Measurements from ENCODE around the gene MYL11.

The MYL11 gene

GRCh38 chr16:30378236-30379157, 3.9 kb downstream of the MYL11 start:
- H3K9me3 ChIP-seq = no peaks in the 10 kb centered on the region
- H4K20me1 ChIP-seq = no peaks in the 10 kb centered on the region
- peak overlapping the region; percentile 100 for H3K4me2 ChIP-seq
- no peak for TF ChIP-seq Cebpa-rat (IDR thresholded peaks at IDR 0.05)
- no peaks in the 10 kb centered on the region for H3K27me3 ChIP-seq
- peak overlapping the region; percentile 98 for H3K27ac ChIP-seq
- peak overlapping the region; percentile 75 for H3K4me3 ChIP-seq
- H3K36me3 ChIP-seq = no peaks in the 10 kb centered on the region
- H3K9ac ChIP-seq = peak overlapping the region; percentile 90
- peaks cover 69% of the 10 kb centered on the region for H3K4me1 ChIP-seq

GRCh38 chr16:30379158-30379783, 4.7 kb downstream of the MYL11 start:
- Histone ChIP-seq H3K9ac (peak overlapping the region; percentile 84), H3K4me1 (peaks cover 71% of the 10 kb centered on the region), H3K4me2 (peak overlapping the region; percentile 100), H3K36me3 (no peaks in the 10 kb centered on the region), H3K27ac (peak overlapping the region; percentile 87), H4K20me1 (no peaks in the 10 kb centered on the region), H3K9me3 (no peaks in the 10 kb centered on the region), H3K4me3 (peak overlapping the region; percentile 75), H3K27me3 (no peaks in the 10 kb centered on the region)
- no peak for TF ChIP-seq Cebpa-rat (IDR thresholded peaks at IDR 0.05)

GRCh38 chr16:30380072-30380802, 5.6 kb downstream of the MYL11 start:
- Histone ChIP-seq H3K27ac (peak overlapping the region; percentile 95), H4K20me1 (no peaks in the 10 kb centered on the region), H3K9me3 (no peaks in the 10 kb centered on the region), H3K4me3 (0 out of 2 replicates have a peak overlapping the region, but pooled peaks have one; percentile 66), H3K27me3 (no peaks in the 10 kb centered on the region), H3K36me3 (no peaks in the 10 kb centered on the region), H3K4me2 (peak overlapping the region; percentile 100), H3K9ac (peak overlapping the region; percentile 84; the same call in 1 of the 2 replicates), H3K4me1 (peaks cover 65% of the 10 kb centered on the region)
- TF ChIP-seq Cebpa-rat (IDR thresholded peaks at IDR 0.05) = no peak

- H3K4me2 ChIP-seq = peak overlapping the region; percentile 100
- no peaks in the 10 kb centered on the region for H4K20me1 ChIP-seq
- H3K27me3 ChIP-seq = no peaks in the 10 kb centered on the region
- H3K27ac ChIP-seq = peak overlapping the region; percentile 95
- peaks cover 65% of the 10 kb centered on the region for H3K4me1 ChIP-seq
- peak overlapping the region; percentile 66; the same call in 1 of the 2 replicates for H3K4me3 ChIP-seq
- TF ChIP-seq Cebpa-rat (IDR thresholded peaks at IDR 0.05) = no peak
- H3K9ac ChIP-seq = peak overlapping the region; percentile 72; the same call in 1 of the 2 replicates
- no peaks in the 10 kb centered on the region for H3K9me3 ChIP-seq
- no peaks in the 10 kb centered on the region for H3K36me3 ChIP-seq
These were observed 6.2 kb downstream of the MYL11 start for GRCh38 chr16:30380803-30381208.

- no peak for TF ChIP-seq Cebpa-rat (IDR thresholded peaks at IDR 0.05)
- Histone ChIP-seq H3K4me1 (peaks cover 63% of the 10 kb centered on the region), H3K9me3 (no peaks in the 10 kb centered on the region), H3K9ac (peak overlapping the region; percentile 72), H4K20me1 (no peaks in the 10 kb centered on the region), H3K4me2 (peak overlapping the region; percentile 100), H3K27ac (peak overlapping the region; percentile 95), H3K4me3 (peak overlapping the region; percentile 66), H3K27me3 (no peaks in the 10 kb centered on the region), H3K36me3 (no peaks in the 10 kb centered on the region)
These were observed 6.9 kb downstream of the MYL11 start for GRCh38 chr16:30381291-30382041.

GRCh38 chr16:30382111-30382881, 7.7 kb downstream of the MYL11 start, which contains the start of gene SEPTIN1:
Gene SEPTIN1 (minus strand): TSS chr16:30382561. CDS start chr16:30382542, 19 bp downstream.
- H3K4me2 ChIP-seq = peak within 1 kb of the TSS; percentile 100
- H3K9me3 ChIP-seq = no peaks in the 10 kb centered on the region
- H3K27ac ChIP-seq = peak within 1 kb of the TSS; percentile 95
- H3K36me3 ChIP-seq = no peaks in the 10 kb centered on the region
- H4K20me1 ChIP-seq = no peaks in the 10 kb centered on the region
- peaks cover 55% of the 10 kb centered on the region for H3K4me1 ChIP-seq
- peak within 1 kb of the TSS; percentile 66 for H3K4me3 ChIP-seq
- H3K27me3 ChIP-seq = no peaks in the 10 kb centered on the region
- H3K9ac ChIP-seq = peak within 1 kb of the TSS; percentile 72
- no peak for TF ChIP-seq Cebpa-rat (IDR thresholded peaks at IDR 0.05)

GRCh38 chr16:30383521-30383920, 8.9 kb downstream of the MYL11 start:
- H3K27ac ChIP-seq = peak overlapping the region; percentile 95
- no peaks in the 10 kb centered on the region for H3K9me3 ChIP-seq
- no peak overlapping the region for H3K9ac ChIP-seq
- H3K36me3 ChIP-seq = no peaks in the 10 kb centered on the region
- H4K20me1 ChIP-seq = no peaks in the 10 kb centered on the region
- H3K4me1 ChIP-seq = peaks cover 58% of the 10 kb centered on the region
- no peak overlapping the region for H3K4me3 ChIP-seq
- peak overlapping the region; percentile 100 for H3K4me2 ChIP-seq
- TF ChIP-seq Cebpa-rat (IDR thresholded peaks at IDR 0.05) = no peak
- no peaks in the 10 kb centered on the region for H3K27me3 ChIP-seq

- Histone ChIP-seq H4K20me1 (peaks cover 25% of the 10 kb centered on the region), H3K36me3 (peaks cover 25% of the 10 kb centered on the region), H3K27ac (peak overlapping the region; percentile 87), H3K4me1 (peaks cover 61% of the 10 kb centered on the region), H3K9ac (peak overlapping the region; percentile 90), H3K4me3 (peak overlapping the region; percentile 99), H3K27me3 (no peaks in the 10 kb centered on the region), H3K4me2 (peak overlapping the region; percentile 94), H3K9me3 (no peaks in the 10 kb centered on the region)
- no peak for TF ChIP-seq Cebpa-rat (IDR thresholded peaks at IDR 0.05)
These were observed 20.1 kb downstream of the MYL11 start for GRCh38 chr16:30394592-30395154.

All from BLaER1 (cell line).